Neural crest cell (in vitro differentiated cells): Measurements from ENCODE around the gene BOD1L2. TPM values are rescaled to one million over a fixed set of nuclear protein-coding genes. Genes with fewer than 3 reads are reported as not detected.

ENCODE experiments used
- DNase-seq: peaks from one replicate; pipeline ENCODE4 v3.0.0; 2021; ENCODE audit warnings: low read depth, mixed read lengths, low spot score
- H3K27ac Mint-ChIP-seq: one replicate; pipeline ENCODE4 v1.8.0; 2021; ENCODE audit warnings: mild to moderate bottlenecking, mixed read lengths; ENCODE audit not compliant: unreplicated experiment
- H3K27me3 Mint-ChIP-seq: 2 replicates; pipeline ENCODE4 v1.8.0; 2021; ENCODE audit warnings: low read depth, mild to moderate bottlenecking, mixed read lengths
- H3K36me3 Mint-ChIP-seq: 2 replicates; pipeline ENCODE4 v1.8.0; 2021; ENCODE audit warnings: low read depth, mild to moderate bottlenecking, mixed read lengths
- H3K4me1 Mint-ChIP-seq: 2 replicates; pipeline ENCODE4 v1.8.0; 2021; ENCODE audit warnings: mixed read lengths
- H3K4me3 Mint-ChIP-seq: one replicate; pipeline ENCODE4 v1.8.0; 2021; ENCODE audit warnings: mild to moderate bottlenecking, mixed read lengths
- H3K9me3 Mint-ChIP-seq: 2 replicates; pipeline ENCODE4 v1.8.0; 2021; ENCODE audit warnings: mixed read lengths
- CTCF ChIP-seq: fragments of 200-600 bp; sonication (generic); conservative IDR thresholded peaks from 2 replicates; pipeline ENCODE4 v1.5.0; 2021; ENCODE audit warnings: antibody characterized with exemption, mild to moderate bottlenecking
- total RNA-seq: library from RNA; stranded (reverse); gene quantifications from 2 replicates; pipeline ENCODE4 v1.2.1, GENCODE V29; 2021

Gene BOD1L2
- total RNA-seq, 1 donor from 2014 or later, result not detected

- H3K4me1 Mint-ChIP-seq, result no peaks in the 10 kb centered on the region
- no peak overlapping the region for H3K27ac Mint-ChIP-seq
- DNase-seq, result no peak
- H3K4me3 Mint-ChIP-seq, result no peak overlapping the region
- H3K27me3 Mint-ChIP-seq, result no peaks in the 10 kb centered on the region
- H3K36me3 Mint-ChIP-seq, result no peaks in the 10 kb centered on the region
- peaks cover 6% of the 10 kb centered on the region for H3K9me3 Mint-ChIP-seq
- no peak for TF ChIP-seq CTCF
Observed at GRCh38 chr18:57175532-57175931, 28.6 kb downstream of the BOD1L2 start.

- TF ChIP-seq CTCF, result no peak
- Mint-ChIP-seq H3K4me3 (no peak overlapping the region), H3K9me3 (peaks cover 16% of the 10 kb centered on the region), H3K36me3 (no peaks in the 10 kb centered on the region), H3K27ac (no peak overlapping the region), H3K27me3 (peaks cover 16% of the 10 kb centered on the region), H3K4me1 (no peaks in the 10 kb centered on the region)
- no peak for DNase-seq
Observed at GRCh38 chr18:57185434-57185833, 38.5 kb downstream of the BOD1L2 start.

GRCh38 chr18:57188851-57189557 lies 42.1 kb downstream of the BOD1L2 start:
- DNase-seq, result no peak
- Mint-ChIP-seq H3K4me1 (no peaks in the 10 kb centered on the region), H3K27ac (no peak overlapping the region), H3K27me3 (peaks cover 5% of the 10 kb centered on the region), H3K9me3 (peaks cover 9% of the 10 kb centered on the region), H3K4me3 (no peak overlapping the region), H3K36me3 (no peaks in the 10 kb centered on the region)
- TF ChIP-seq CTCF, result no peak

- TF ChIP-seq CTCF, result no peak
- no peak for DNase-seq
- Mint-ChIP-seq H3K27ac (no peak overlapping the region), H3K36me3 (no peaks in the 10 kb centered on the region), H3K27me3 (peaks cover 5% of the 10 kb centered on the region), H3K9me3 (peaks cover 6% of the 10 kb centered on the region), H3K4me1 (no peaks in the 10 kb centered on the region), H3K4me3 (no peak overlapping the region)
Observed at GRCh38 chr18:57190026-57190425, 43.1 kb downstream of the BOD1L2 start.

GRCh38 chr18:57194070-57194469 lies 47.2 kb downstream of the BOD1L2 start:
- no peaks in the 10 kb centered on the region for H3K4me1 Mint-ChIP-seq
- H3K9me3 Mint-ChIP-seq, result no peaks in the 10 kb centered on the region
- DNase-seq, result no peak
- H3K4me3 Mint-ChIP-seq, result no peak overlapping the region
- peaks cover 5% of the 10 kb centered on the region for H3K27me3 Mint-ChIP-seq
- TF ChIP-seq CTCF, result no peak
- H3K36me3 Mint-ChIP-seq, result no peaks in the 10 kb centered on the region
- no peak overlapping the region for H3K27ac Mint-ChIP-seq
